NCI-H2081 treated with DMSO at 0.1 percent for 48 hours (cell line): ENCODE results near the gene TMEM30A.

Experiments
- DNase-seq: peaks from one replicate; lab custom pipeline; 2025; lab: John Stamatoyannopoulos, UW

The TMEM30A gene

DNA sequence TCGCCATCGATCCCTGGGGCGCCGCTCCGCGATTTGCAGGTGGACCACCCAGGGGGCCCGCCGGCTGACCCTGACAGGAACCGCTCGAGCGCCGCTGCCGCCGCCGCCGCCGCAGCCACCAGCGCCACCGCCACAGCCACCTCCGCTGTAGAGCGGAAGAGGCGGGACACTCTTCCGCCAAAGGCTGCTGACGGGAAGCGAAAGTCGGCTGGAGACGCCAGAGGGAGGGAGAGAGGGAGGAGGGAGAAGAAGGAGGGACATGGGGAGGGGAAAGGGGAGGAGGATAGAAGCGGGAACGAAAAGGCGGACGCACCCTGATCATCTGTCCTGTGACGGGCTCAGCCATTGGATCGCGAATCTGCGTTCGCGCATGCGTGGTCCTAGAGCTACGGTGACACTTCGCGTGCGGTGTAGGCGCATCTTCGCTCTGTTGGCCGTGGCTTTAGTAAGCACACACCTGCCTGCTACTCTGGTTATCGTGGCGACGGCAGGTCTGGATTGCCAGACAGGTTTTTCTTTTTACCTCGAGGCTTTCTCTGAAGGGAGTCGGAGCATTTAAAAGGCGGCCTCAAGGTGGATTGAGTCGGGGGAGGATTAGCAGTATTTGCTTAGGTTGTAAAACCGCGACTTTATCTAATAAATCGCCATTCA is at the start of gene TMEM30A:
Gene TMEM30A, minus strand, starts transcription at position 161 of the 651 bp plus-strand sequence. Its CDS starts 154 bp downstream, at position 7.
- DNase-seq = peak; percentile 98

DNA sequence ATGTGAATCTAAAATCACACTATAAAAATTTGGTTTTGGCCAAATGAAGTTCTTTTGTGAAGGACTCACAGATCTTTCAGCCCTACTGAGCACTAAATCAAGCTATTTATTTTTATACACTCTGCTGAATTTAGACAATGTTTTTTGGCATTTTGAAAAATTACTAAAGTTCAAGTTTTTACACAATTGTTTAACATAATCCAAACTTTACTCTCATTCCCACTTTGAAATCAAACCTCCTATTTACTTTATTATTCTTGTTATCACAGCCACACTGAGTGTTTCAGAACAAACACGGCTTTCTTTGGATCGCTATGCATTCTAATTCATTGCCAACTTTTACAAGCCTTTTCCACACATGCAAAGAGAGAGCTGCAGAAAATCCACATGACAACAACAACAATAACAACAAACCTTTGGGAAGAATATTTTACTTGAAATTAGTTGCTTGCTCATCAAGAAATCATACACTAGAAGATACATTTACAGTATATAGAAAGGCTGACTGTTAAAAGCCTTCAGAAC is 49.1 kb upstream of the TMEM30A start:
- DNase-seq = no peak

DNA sequence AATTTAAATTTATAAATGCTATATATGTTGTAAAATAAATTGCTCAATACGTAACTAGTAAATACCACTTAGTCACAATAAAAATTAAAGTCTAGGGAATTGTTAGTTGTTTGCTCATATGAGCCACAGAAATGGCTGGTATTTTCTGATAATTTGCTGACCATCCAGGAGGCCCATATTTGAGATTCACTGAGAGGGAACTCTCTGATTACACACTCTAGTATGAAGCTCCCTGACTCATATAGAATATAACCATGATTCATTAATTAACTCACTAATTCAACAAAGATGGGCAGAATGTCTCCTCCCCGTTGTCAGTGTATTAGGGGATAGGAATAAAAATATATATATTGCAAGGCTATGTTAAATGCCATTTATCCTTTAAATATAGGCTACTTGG is 46.6 kb upstream of the TMEM30A start:
- no peak for DNase-seq

DNA sequence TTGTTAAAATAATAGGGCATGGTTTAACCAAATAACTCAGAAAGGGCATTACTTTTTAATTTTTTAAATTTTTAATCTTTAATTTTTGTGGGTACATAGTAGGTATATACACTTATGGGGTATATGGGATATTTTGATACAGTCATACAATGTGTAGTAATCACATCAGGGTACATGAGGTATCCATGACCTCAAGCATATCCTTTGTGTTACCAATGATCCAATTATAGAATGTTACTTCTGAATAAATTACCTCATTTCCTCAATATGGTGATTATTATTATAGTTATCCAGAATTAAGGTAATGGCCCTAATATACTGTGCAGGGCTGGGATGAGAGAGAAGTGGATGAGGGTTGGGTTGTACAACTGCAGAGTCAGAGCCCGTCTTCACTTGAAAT is 45.1 kb upstream of the TMEM30A start:
- DNase-seq = no peak

DNA sequence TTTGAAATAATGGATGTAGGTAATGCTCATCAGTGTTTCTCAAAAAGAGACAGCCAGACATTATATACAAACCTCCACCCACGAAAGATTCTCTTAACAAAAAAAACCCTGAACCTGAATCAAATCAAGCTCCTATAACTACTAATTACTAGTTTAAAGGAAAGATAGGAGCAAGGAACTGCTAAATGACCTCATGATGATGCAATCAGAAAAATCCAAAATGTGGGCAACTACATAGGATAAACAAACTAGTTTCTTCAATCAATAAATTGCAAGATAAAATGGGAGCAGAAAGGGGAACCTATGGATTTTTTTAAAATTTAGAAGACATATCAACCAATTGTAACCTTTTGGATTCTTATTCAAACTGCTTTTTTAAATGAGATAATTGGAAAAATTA is 43.2 kb upstream of the TMEM30A start:
- no peak for DNase-seq

DNA sequence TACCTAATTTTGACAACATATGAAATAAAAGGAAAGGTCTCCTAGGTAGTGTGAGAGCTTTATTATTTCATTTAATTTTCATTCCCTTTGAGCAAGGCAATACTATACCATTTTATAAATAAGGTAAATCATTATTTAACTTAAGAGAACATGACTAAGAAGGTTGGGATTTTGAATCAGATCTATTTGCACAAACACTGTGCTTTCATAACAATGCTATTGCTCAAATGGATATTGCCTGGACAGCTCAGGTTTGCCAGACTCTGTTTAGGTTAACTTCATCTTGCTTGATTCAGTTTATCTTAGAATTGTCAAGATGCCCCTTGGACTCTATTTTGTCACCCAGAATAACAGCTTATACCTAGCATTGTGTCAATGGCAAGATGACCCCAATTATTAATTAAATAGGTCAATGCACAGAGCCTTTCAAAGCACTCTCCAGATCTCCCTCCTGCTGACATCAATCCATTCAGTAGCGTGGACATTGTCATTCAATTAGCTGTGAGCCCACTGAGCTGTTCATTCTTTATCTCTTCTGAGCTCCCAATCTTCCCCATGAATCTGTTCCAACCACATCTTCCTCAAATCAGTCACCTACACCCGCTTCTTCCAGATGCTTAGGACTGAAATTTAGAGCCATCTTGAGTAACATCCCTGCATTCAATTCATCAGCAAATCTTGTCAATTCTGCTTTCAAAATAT is 42.1 kb upstream of the TMEM30A start:
- no peak for DNase-seq

DNA sequence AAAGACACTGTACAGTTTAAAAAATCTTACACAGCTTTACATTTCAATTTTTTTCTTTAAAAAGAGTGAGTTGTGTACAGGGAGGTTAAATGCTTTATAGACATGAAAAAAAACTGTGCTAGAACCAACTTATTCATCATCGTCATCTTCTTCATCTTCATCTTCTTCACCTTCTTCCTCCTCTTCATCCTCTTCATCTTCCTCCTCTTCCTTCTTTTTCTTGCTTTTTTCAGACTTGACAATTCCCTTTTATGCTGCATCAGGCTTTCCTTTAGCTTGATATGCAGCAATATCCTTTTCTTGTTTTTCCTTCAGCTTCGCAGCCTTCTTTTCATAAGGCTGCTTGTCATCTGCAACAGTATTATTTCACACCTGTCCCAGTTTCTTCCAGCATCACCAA is 34.3 kb upstream of the TMEM30A start:
- no peak for DNase-seq

DNA sequence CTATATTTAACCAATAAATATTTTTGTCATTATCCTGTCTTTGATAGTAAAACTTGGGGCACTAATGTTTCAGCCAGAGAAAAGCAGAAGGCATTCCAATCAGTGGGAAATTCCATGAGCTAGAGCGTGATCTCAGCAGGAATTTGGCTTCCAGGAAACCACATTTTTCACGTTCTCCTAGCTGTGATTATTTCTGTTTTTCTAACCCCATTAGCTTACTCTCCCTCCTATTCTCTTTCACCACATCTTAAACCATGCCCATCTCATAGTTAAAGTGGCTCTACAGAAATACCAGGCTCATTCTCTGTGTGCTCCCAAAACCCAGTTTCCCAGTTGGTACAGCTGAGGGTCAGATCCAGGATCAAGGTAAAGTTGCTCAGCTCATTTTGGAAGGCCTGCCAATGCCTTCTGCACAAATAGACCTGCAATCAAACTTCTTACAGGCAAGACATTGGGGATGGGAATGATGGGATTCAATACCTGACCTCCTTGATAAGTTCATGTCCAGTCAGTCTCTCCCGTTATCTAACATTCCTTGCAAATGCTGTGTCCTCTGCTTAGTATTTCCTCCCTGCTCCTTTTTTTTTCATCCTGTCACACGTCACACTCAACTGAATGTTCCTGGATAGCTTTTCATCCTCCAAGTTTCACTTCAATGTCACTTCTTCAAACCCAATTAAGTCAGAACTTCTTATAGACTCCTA is 33.1 kb upstream of the TMEM30A start:
- no peak for DNase-seq

DNA sequence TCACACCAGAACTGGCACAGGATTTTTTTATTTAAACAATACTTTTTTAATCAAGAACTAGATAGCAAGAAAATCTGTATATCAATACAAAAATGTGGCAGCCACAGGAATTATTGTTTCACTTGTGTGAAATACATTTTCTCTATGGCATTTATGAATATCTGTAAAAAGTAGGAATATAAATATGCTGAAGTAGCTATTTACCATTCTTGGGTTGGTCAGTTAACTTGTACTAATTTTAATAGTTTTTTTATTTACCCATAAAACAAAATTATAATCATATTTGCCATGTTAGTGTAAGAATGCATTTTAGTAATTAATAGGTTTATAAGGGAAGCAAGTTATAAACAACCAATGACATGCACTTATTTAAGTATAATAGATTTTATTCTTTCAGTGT is 31.4 kb upstream of the TMEM30A start:
- DNase-seq = no peak

DNA sequence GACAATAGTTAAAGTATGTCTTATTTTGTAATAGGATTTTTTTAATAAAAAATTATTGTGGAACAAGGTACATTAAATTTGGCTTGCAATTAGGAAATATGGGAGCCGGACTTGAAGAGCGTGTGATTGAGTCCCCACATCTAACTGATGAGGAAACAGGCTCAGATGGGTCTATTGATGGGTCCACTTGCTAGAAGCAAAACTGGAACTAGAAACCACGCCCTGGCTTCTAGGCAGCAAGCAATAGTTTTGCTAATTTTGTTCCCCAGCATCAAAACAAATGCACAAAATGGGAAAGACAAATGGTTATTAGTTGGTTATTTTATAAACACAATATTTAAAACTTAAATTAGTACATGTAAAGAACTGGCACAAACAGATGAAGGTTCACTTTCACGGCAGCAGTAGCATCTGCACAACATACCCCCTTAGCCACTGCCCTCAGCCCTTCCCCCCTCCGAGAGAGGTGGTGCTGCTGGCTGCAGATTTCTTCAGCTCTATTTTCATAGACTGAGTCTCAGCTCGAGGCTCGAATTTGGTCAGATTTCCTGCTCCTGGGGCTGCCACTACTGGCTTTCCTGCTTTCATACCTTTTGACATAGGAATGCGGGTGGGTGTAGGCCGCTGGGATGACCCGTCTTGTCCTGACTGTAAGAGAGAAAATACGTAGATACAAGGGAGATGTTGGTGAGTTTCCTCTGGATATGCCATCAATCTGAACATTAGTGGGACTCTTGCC is 23.8 kb upstream of the TMEM30A start:
- DNase-seq = no peak

DNA sequence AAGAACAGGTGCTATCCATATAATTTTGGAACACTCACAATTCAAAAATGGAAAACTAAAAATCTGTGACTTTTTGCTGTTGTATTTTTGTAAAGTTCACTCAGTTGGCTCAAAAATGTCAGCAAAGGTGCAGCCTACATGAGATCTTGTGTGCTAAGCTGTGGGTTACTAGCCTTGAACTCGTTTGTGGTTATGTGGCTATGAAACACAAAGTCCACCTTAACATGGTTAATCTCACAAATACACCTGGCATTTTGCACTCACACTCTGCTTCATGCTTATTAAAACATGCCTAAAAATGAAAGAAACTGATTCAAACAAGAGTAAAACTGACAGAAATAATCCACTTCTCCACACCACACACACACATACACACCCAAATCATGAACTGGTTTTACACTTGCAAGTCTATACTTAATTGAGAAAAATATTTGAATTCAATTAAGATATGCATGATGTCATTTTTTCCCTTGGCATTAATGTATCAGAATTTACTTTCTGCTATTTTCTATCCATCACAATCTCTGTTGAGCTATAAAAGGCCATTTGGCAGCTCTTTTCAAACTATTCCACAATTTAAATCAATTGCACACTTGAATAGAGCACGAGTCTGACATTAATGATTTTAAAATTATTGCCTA is 22.9 kb upstream of the TMEM30A start:
- no peak for DNase-seq

DNA sequence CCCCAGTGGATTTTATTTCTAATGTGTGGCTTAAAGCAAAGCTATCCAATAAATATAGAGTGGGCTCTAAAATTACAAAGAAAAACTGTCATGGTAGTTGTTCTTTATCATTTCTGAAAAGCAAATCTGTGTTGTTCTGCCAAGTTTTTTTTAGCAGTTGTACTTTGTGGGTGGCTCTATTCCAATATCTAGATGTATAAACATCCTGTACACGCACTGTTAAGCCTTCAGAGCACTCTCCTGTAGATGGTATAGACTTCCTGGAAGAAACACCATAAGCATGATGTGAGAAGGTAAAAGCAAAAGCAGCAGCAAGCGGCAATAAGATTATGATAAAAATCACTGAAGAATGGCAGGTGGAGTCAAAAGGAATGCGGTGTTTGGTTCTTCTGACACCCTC is 21.5 kb upstream of the TMEM30A start:
- DNase-seq = no peak

DNA sequence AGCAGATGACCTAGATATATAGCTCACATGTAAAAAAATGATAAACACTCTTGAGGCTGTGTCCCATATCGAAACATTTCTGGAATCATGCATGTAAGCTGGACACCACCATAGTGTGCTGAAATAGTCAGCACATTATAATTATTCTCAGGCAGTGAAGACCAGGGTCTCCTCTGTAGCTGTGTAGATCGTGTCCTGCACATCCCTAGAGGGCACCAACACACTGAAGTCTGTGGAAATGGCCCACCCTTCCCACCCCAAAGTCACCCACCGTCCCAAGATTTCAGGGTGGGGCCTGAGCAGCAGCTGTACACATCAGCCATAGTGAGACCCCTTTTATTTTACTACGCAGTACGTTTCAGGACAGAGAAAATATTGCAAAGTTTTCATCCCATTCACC is 21.0 kb upstream of the TMEM30A start:
- DNase-seq = no peak

DNA sequence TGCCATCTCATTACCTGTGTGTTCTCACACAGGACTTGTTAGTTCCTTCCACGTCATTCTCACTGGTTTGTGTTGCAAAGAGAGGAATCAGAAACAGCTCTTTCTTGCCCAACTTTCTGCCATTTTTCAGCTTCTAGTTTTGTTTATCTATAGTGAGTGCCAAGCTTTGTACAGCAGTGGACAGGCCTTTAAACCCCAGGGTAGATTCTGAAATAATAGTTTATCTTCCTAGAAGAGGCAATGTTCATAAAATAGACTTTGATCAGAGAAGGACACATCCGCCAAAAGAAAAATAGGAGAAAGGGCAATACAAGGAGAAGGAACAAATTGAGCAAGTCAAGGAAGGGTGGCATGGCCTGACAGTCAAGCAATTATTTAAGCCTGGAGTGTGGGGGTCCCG is 17.7 kb upstream of the TMEM30A start:
- no peak for DNase-seq

DNA sequence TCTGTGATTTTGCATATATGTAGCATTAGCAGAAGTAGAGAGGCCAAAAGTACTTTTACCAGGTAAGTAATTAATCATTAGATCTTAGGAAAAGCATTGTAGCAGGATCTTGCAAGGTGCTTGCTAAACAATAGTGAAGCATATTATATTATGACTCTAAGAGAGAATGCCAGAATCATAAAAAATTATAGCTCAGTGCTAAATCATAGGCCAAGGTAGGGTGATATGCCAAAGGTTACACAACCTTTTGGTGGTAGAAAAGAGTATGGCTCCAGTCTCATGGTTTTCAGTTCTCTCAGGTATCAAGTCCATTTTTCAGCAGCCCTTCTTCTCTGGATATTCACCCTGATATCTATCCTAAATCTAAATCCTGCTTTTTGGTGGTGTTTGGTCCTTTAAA is 16.9 kb upstream of the TMEM30A start:
- no peak for DNase-seq

DNA sequence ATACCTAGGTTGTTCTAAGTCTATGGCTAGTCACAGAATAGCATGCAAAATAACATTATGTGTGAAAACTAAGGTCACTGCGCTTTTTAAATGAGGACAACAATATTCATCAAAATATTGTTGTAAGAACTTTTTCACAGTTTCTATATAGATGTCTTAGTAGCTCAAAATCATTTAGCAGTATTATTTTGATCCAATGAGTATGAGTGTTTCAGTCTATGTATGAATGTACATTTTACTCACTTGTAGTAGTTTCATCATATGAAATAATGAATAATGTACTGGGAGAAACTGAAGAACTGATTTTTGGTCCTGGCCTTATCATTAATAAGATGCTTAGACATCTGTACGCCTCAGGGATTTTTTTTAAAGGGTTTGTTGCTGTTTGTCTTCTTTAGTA is 16.5 kb upstream of the TMEM30A start:
- no peak for DNase-seq

DNA sequence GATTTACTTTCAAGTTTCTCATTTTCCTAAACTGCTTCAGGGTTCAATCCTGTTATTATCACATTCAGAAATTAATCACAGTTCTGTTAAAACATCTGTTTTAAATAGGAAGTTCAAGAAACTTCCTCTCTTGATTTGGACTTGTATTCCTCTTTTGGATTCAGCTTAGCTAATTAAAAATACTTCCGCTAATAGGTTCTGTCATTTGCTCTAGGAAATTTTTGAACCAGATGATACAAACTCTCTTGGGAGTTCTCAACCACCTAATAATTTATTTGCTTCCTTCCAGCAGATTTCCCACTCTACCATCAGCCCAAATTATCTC is 15.9 kb upstream of the TMEM30A start:
- no peak for DNase-seq

DNA sequence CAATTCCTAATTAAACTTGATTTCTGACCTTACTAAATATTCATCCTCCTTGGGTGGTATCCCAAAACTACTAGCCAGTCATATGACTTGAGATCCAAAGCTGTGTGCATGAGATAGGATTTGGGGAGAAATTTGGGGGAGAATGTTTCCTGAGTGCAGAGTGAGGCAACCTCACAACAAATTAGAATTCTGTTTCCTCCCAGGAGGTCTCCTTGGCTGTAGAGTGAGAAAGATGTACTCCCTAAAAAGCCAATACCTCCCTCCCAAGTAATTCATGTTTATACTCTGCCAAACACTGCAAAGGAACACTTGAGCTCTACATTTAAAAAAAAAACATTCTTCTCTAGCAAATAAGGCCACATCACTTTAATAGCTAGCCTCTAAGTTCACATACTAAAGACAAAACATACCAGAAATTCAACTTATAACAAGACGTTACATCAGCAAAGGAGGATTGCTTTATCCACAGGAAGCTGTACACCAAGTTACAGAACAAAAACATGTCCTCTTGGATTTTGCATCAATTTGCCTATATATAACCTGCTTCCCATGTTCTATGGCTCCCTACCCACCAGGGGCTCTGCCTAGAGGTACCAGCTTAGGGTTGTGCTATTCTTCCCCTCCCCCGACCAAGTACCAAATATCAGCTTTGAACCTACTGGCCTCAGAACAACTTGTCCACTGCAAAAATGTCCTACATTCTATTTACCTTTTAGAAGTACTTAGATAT is 15.4 kb upstream of the TMEM30A start:
- DNase-seq = no peak

DNA sequence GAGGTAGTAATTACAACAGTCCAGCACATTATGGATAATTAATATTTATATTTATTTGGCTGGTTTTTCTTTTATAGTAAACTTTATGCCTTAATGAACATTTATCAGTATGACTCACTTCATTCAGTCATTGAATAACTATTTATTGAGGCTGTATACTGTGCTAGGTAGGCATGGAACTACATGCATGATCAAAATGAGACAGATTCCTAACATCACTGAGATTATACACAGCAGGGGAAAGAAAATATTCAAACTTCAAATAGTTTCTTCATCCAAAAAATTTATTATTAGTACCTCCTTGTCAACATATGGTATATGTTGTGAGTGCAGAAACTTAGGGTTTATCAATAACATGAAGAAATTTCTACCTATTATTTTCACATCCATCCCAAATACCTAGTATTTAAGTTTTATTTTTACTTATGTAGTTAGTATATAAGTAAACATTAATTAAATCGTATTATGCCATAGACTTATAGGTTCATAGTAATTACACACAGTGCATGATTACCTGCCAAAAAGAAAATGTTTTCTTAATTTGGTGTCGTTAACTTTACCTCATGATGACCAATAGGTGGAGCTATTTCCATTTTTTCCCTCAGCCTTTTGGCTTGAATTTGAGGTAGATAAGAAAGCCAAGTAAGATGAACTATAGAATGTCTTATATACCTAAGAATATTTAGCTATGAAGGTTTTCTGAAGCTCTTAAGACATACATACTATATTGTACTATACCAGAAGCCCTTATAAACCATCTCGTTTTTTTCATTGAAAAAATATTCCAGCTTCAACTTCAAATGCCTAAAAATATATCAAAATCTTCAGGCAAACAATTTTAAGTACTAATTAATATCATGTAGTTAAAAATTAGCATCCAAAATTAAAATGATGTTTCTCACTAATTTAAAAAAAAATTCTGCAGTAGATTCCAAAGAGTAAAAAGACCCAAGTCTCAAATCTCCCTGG is 12.5 kb upstream of the TMEM30A start:
- DNase-seq = peak; percentile 15

DNA sequence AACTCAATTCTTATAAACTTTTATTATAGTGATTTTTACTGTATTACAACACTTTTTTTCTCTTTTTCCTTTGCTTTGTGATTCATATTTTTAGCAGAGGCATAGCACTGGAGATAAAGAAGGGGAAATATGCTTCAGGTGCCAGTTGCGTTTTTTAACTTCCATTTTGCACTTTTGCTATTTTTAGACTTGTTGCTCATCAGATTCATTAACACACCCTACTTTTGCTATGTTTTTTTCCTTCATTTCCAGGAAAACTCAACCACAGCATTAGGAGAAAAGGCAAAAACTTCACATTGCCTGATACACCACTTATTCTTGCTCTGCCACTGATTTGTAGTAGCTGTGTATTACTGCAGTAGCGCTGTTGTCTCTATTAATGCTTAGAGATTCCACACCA is 8.0 kb upstream of the TMEM30A start:
- DNase-seq = no peak
